Astrocyte (in vitro differentiated cells and primary cell): ENCODE data around the gene MYZAP. TPM values are rescaled to one million over a fixed set of nuclear protein-coding genes. Genes with fewer than 3 reads are reported as not detected.

Experiments
- DNase-seq: peaks from one replicate; pipeline ENCODE4 v3.0.0-alpha.2; 2010; ENCODE audit warnings: low read depth
- FAIRE-seq: peaks from 2 replicates; lab custom pipeline; 2011; peaks lifted over from hg19 to GRCh38; lab: Jason Lieb, UNC
- H2AFZ ChIP-seq: 2 replicates; pipeline ENCODE4 v1.6.0; 2012; ENCODE audit warnings: low read depth, low read length, inconsistent platforms
- H3K27ac ChIP-seq: 2 replicates; pipeline ENCODE4 v1.5.1; 2011; ENCODE audit warnings: low read depth, low read length, inconsistent platforms
- H3K27me3 ChIP-seq: 2 replicates; pipeline ENCODE4 v1.6.0; 2011; ENCODE audit warnings: low read length, inconsistent platforms; ENCODE audit not compliant: insufficient read depth
- H3K36me3 ChIP-seq: 2 replicates; pipeline ENCODE4 v1.5.1; 2011; ENCODE audit warnings: low read length, inconsistent platforms; ENCODE audit not compliant: insufficient read depth
- H3K4me1 ChIP-seq: 2 replicates; pipeline ENCODE4 v1.5.1; 2011; ENCODE audit warnings: low read length, inconsistent platforms; ENCODE audit not compliant: insufficient read depth
- H3K4me2 ChIP-seq: 2 replicates; pipeline ENCODE4 v1.6.0; 2012; ENCODE audit warnings: low read length, inconsistent platforms
- H3K4me3 ChIP-seq: 2 replicates; pipeline ENCODE4 v1.5.1; 2011; ENCODE audit warnings: low read depth, mild to moderate bottlenecking, low read length, inconsistent platforms; ENCODE audit not compliant: insufficient read depth
- H3K79me2 ChIP-seq: 2 replicates; pipeline ENCODE4 v1.6.0; 2012; ENCODE audit warnings: mild to moderate bottlenecking, low read length, inconsistent platforms; ENCODE audit not compliant: insufficient read depth
- H3K9ac ChIP-seq: 2 replicates; pipeline ENCODE4 v1.6.0; 2012; ENCODE audit warnings: mild to moderate bottlenecking, low read length, inconsistent platforms
- H3K9me3 ChIP-seq: 2 replicates; pipeline ENCODE4 v1.5.1; 2012; ENCODE audit warnings: low read depth, mild to moderate bottlenecking, low read length, inconsistent platforms; ENCODE audit not compliant: insufficient read depth
- H4K20me1 ChIP-seq: 2 replicates; pipeline ENCODE4 v1.6.0; 2012; ENCODE audit warnings: low read length, inconsistent platforms; ENCODE audit not compliant: insufficient read depth
- H3K27ac Mint-ChIP-seq: one replicate; pipeline ENCODE4 v1.8.0; 2021; ENCODE audit warnings: mild to moderate bottlenecking, mixed read lengths; ENCODE audit not compliant: unreplicated experiment
- H3K27me3 Mint-ChIP-seq: one replicate; pipeline ENCODE4 v1.8.0; 2021; ENCODE audit warnings: low read depth, mixed read lengths; ENCODE audit not compliant: unreplicated experiment
- H3K36me3 Mint-ChIP-seq: one replicate; pipeline ENCODE4 v1.8.0; 2021; ENCODE audit warnings: low read depth, mixed read lengths; ENCODE audit not compliant: unreplicated experiment
- H3K4me1 Mint-ChIP-seq: one replicate; pipeline ENCODE4 v1.8.0; 2021; ENCODE audit warnings: low read depth, mixed read lengths; ENCODE audit not compliant: unreplicated experiment
- H3K4me3 Mint-ChIP-seq: one replicate; pipeline ENCODE4 v1.8.0; 2021; ENCODE audit warnings: mild to moderate bottlenecking, moderate library complexity, mixed read lengths; ENCODE audit not compliant: unreplicated experiment
- H3K9me3 Mint-ChIP-seq: one replicate; pipeline ENCODE4 v1.8.0; 2021; ENCODE audit warnings: mild to moderate bottlenecking, mixed read lengths; ENCODE audit not compliant: unreplicated experiment
- CTCF ChIP-seq: IDR thresholded peaks from 2 replicates; pipeline ENCODE4 v1.5.1; 2011; ENCODE audit warnings: low read depth, mild to moderate bottlenecking, inconsistent platforms, low read length, moderate library complexity; ENCODE audit not compliant: insufficient read depth
- EZH2 ChIP-seq: IDR thresholded peaks from 2 replicates; pipeline ENCODE4 v1.6.1; 2012; ENCODE audit warnings: mild to moderate bottlenecking, low read length, inconsistent platforms; ENCODE audit not compliant: insufficient read depth
- total RNA-seq: library from RNA; stranded (reverse); gene quantifications from 2 replicates; pipeline ENCODE4 v1.2.1, GENCODE V29; 2021

Gene MYZAP
- total RNA-seq, 1 donor from 2014 or later = 0.41 TPM

- Mint-ChIP-seq H3K4me1 (peaks cover 8% of the 10 kb centered on the region), H3K27ac (no peak overlapping the region), H3K36me3 (no peaks in the 10 kb centered on the region), H3K9me3 (no peaks in the 10 kb centered on the region), H3K4me3 (no peak overlapping the region), H3K27me3 (no peaks in the 10 kb centered on the region)
- H3K79me2 ChIP-seq = no peaks in the 10 kb centered on the region
- no peaks in the 10 kb centered on the region for H3K36me3 ChIP-seq
- H3K4me2 ChIP-seq = no peak overlapping the region
- no peak overlapping the region for H2AFZ ChIP-seq
- H3K4me1 ChIP-seq = peaks cover 4% of the 10 kb centered on the region
- no peak for TF ChIP-seq EZH2
- TF ChIP-seq CTCF = no peak
- H3K9ac ChIP-seq = no peak overlapping the region
- no peaks in the 10 kb centered on the region for H3K9me3 ChIP-seq
- no peaks in the 10 kb centered on the region for H4K20me1 ChIP-seq
- no peak overlapping the region for H3K4me3 ChIP-seq
- DNase-seq (no peak), FAIRE-seq (no peak)
- no peak overlapping the region for H3K27ac ChIP-seq
- no peaks in the 10 kb centered on the region for H3K27me3 ChIP-seq
Measured at GRCh38 chr15:57662091-57662744, 70.5 kb downstream of the MYZAP start.

- no peaks in the 10 kb centered on the region for H3K36me3 ChIP-seq
- H3K4me1 ChIP-seq = peaks cover 8% of the 10 kb centered on the region
- H2AFZ ChIP-seq = no peak overlapping the region
- no peaks in the 10 kb centered on the region for H3K27me3 ChIP-seq
- H3K36me3 Mint-ChIP-seq = no peaks in the 10 kb centered on the region
- H3K4me2 ChIP-seq = no peak overlapping the region
- H3K9me3 ChIP-seq = no peaks in the 10 kb centered on the region
- DNase-seq (no peak), FAIRE-seq (no peak)
- H3K27me3 Mint-ChIP-seq = no peaks in the 10 kb centered on the region
- no peak overlapping the region for H3K9ac ChIP-seq
- H3K9me3 Mint-ChIP-seq = no peaks in the 10 kb centered on the region
- no peak overlapping the region for H3K27ac ChIP-seq
- H3K27ac Mint-ChIP-seq = no peak overlapping the region
- peaks cover 13% of the 10 kb centered on the region for H3K4me1 Mint-ChIP-seq
- H3K4me3 Mint-ChIP-seq = no peak overlapping the region
- TF ChIP-seq EZH2 (no peak), CTCF (no peak)
- no peak overlapping the region for H3K4me3 ChIP-seq
- no peaks in the 10 kb centered on the region for H3K79me2 ChIP-seq
- no peaks in the 10 kb centered on the region for H4K20me1 ChIP-seq
Measured at GRCh38 chr15:57662802-57663201, 71.1 kb downstream of the MYZAP start.

- Histone ChIP-seq H3K4me2 (no peak overlapping the region), H3K27me3 (no peaks in the 10 kb centered on the region), H3K4me1 (peaks cover 8% of the 10 kb centered on the region), H3K9me3 (no peaks in the 10 kb centered on the region), H3K27ac (no peak overlapping the region), H2AFZ (no peak overlapping the region), H3K79me2 (no peaks in the 10 kb centered on the region), H3K9ac (no peak overlapping the region), H3K36me3 (no peaks in the 10 kb centered on the region), H3K4me3 (no peak overlapping the region), H4K20me1 (no peaks in the 10 kb centered on the region)
- Mint-ChIP-seq H3K27me3 (no peaks in the 10 kb centered on the region), H3K4me1 (peaks cover 17% of the 10 kb centered on the region), H3K9me3 (no peaks in the 10 kb centered on the region), H3K36me3 (no peaks in the 10 kb centered on the region), H3K27ac (no peak overlapping the region), H3K4me3 (no peak overlapping the region)
- TF ChIP-seq CTCF (no peak), EZH2 (no peak)
- FAIRE-seq = no peak
- DNase-seq = no peak
Measured at GRCh38 chr15:57663262-57663661, 71.6 kb downstream of the MYZAP start.
